ENCODE measurements around the gene TAB2. TPM values are rescaled to one million over a fixed set of nuclear protein-coding genes. Genes with fewer than 3 reads are reported as not detected.

TAB2 gene
- total and polyA plus RNA-seq, 4 donors: 22.2 to 68.6 (median 58.9) TPM

DNA sequence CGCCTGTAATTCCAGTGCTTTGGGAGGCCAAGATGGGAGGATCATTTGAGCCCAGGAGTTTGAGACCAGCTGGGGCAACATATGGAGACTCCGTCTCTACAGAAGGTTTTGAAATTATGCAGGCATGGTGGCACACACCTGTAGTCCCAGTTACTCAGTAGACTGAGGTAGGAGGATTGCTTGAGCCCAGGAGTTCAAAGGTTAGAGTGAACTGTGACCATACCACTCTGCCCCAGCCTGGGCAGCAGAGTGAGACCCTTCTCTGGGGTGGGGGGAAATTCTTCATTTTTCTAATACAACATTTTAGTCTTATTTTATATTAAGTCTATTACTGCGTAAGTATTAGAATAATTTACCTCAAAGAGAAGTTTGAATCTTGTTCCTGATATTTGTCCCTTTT lies 62.5 kb downstream of the TAB2 start:
- no peaks in the 10 kb centered on the region for H3K9me3 ChIP-seq (ENCODE audit: control insufficient read depth, low read length)
- intact Hi-C loops (cut with DNase I): no loop called here
- peaks cover 9 to 13% of the 10 kb centered on the region in 2 donors for H3K36me3 ChIP-seq (ENCODE audit: control insufficient read depth in 1 of 2, insufficient read depth in 2 of 2, low read length in 1 of 2)
- no peak overlapping the region for H3K4me3 ChIP-seq (ENCODE audit: low read length in 2 of 2)
- DNase-seq (no peak), ATAC-seq (ENCODE audit: low FRiP score) (no peak)
- no peak overlapping the region for H3K27ac ChIP-seq (ENCODE audit: low read depth in 1 of 2, low read length in 2 of 2)
- H3K27me3 ChIP-seq (ENCODE audit: control insufficient read depth in 1 of 2, insufficient read depth in 2 of 2, low read length in 1 of 2): no peaks in the 10 kb centered on the region
- H3K4me1 ChIP-seq (ENCODE audit: control insufficient read depth in 1 of 2, insufficient read depth in 2 of 2, low read length in 2 of 2): no peaks in the 10 kb centered on the region
- 97 to 98% methylated on average over 3 of the region's 3 CpGs for WGBS, 2 donors

DNA sequence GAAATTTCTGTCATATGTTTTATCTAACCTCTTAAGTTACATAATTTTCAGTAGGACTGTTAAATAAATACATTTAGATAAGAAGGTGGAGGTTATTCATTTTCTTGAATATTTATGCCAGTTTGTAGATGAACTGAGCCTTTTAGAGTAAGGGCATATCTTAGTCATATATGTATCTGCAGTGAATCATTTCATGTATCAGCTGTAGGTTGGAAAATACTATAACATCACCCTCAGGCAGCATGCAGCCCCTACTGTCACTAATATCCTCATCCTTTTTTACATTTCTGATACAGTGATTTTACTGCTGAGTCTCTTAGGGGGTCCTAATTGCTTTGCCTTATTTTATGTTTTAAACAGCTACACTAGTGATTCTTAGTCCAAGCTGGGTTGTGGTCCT lies 63.0 kb downstream of the TAB2 start:
- Histone ChIP-seq H3K9me3 (ENCODE audit: control insufficient read depth, low read length) (no peaks in the 10 kb centered on the region), H3K27ac (ENCODE audit: low read depth in 1 of 2, low read length in 2 of 2) (no peak overlapping the region), H3K27me3 (ENCODE audit: control insufficient read depth in 1 of 2, insufficient read depth in 2 of 2, low read length in 1 of 2) (no peaks in the 10 kb centered on the region), H3K36me3 (ENCODE audit: control insufficient read depth in 1 of 2, insufficient read depth in 2 of 2, low read length in 1 of 2) (peaks cover 9 to 13% of the 10 kb centered on the region in 2 donors), H3K4me3 (ENCODE audit: low read length in 2 of 2) (no peak overlapping the region), H3K4me1 (ENCODE audit: control insufficient read depth in 1 of 2, insufficient read depth in 2 of 2, low read length in 2 of 2) (no peaks in the 10 kb centered on the region)
- no peak for DNase-seq
- no peak for ATAC-seq (ENCODE audit: low FRiP score)
- intact Hi-C loops (cut with DNase I): no loop called here

DNA sequence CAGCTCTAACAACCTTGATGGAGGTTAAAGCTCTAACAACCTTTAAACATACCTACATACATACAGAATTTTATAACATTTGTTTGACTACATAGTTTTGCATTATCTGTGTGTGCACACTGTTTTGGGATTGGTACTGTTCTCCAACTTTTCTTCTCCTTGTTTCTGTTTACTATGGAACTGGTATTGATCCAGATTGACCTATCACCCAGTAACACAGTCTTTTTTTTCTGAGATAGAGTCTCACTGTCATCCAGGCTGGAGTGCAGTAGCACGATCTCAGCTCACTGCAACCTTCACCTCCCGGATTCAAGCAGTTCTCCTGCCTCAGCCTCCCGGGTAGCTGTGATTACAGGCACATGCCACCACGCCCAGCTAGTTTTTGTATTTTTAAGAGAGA lies 65.9 kb downstream of the TAB2 start:
- H3K4me1 ChIP-seq (ENCODE audit: control insufficient read depth in 1 of 2, insufficient read depth in 2 of 2, low read length in 2 of 2): no peaks in the 10 kb centered on the region
- no peaks in the 10 kb centered on the region for H3K9me3 ChIP-seq (ENCODE audit: control insufficient read depth, low read length)
- DNase-seq (no peak), ATAC-seq (ENCODE audit: low FRiP score) (no peak)
- intact Hi-C loops (cut with DNase I): no loop called here
- peaks cover 7 to 8% of the 10 kb centered on the region in 2 donors for H3K36me3 ChIP-seq (ENCODE audit: control insufficient read depth in 1 of 2, insufficient read depth in 2 of 2, low read length in 1 of 2)
- 94 to 96% methylated on average over 4 of the region's 4 CpGs for WGBS, 2 donors
- no peak overlapping the region for H3K27ac ChIP-seq (ENCODE audit: low read depth in 1 of 2, low read length in 2 of 2)
- H3K4me3 ChIP-seq (ENCODE audit: low read length in 2 of 2): no peak overlapping the region
- no peaks in the 10 kb centered on the region for H3K27me3 ChIP-seq (ENCODE audit: control insufficient read depth in 1 of 2, insufficient read depth in 2 of 2, low read length in 1 of 2)

DNA sequence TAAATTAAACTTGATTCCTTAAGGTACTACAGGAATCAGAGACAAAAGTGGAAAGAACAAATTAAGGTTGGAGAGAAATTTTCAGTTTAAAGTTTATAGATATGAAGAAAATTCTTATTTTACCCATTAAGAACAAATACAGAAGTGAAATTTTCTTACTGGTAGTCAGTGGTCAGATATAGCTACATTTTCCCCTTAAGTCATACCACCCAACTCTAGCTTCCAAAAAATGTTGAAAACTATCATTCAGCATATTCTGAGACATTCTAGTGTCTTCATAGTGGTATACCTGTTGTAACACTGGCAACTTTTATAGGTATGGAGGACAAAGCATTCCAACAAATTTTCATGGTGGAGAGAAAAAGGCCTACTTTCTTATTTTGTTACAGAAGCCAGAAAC lies 67.0 kb downstream of the TAB2 start:
- no peaks in the 10 kb centered on the region for H3K9me3 ChIP-seq (ENCODE audit: control insufficient read depth, low read length)

DNA sequence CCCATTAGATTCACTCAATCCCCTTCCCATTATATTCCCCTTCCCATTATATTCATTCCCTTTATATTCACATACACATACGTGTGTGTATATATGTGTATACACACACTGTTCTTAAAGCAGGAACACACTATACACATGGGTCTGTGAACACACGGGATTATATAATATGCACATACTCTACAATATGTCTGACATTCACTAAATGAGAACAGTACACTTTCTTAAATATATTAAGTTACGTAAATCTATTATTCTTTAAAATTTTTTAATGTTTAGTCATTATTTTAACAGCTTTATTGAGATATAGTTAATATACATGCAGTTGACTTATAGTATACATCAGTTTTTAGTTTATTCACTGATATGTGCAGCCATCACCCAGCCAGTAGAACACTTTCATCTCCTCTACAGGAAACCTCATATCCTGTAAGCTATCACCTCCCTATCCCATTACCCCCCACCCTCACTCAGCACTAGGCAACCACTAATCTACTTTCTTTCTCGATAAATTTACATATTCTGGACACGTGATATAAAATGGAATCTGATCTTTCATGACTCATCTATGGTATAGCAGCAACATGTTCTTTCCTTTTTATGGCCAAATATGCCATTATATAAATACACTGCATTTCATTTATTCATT lies 68.6 kb downstream of the TAB2 start:
- H3K27me3 ChIP-seq (ENCODE audit: control insufficient read depth in 1 of 2, insufficient read depth in 2 of 2, low read length in 1 of 2): no peaks in the 10 kb centered on the region
- no peak for DNase-seq
- ATAC-seq (ENCODE audit: low FRiP score): no peak
- WGBS, 2 donors: 95 to 97% methylated on average over 5 of the region's 5 CpGs
- H3K4me1 ChIP-seq (ENCODE audit: control insufficient read depth in 1 of 2, insufficient read depth in 2 of 2, low read length in 2 of 2): no peaks in the 10 kb centered on the region
- no peak overlapping the region for H3K4me3 ChIP-seq (ENCODE audit: low read length in 2 of 2)
- H3K9me3 ChIP-seq (ENCODE audit: control insufficient read depth, low read length): no peaks in the 10 kb centered on the region
- no peak overlapping the region for H3K27ac ChIP-seq (ENCODE audit: low read depth in 1 of 2, low read length in 2 of 2)
- intact Hi-C loops (cut with DNase I): no loop called here
- no peaks in the 10 kb centered on the region for H3K36me3 ChIP-seq (ENCODE audit: control insufficient read depth in 1 of 2, insufficient read depth in 2 of 2, low read length in 1 of 2)

More for the DNA sequence above, 67.0 kb downstream of the TAB2 start:
- DNase-seq: no peak
- no peaks in the 10 kb centered on the region for H3K36me3 ChIP-seq (ENCODE audit: control insufficient read depth in 1 of 2, insufficient read depth in 2 of 2, low read length in 1 of 2)
- no peak overlapping the region for H3K4me3 ChIP-seq (ENCODE audit: low read length in 2 of 2)
- intact Hi-C loops (cut with DNase I): no loop called here
- no peak for ATAC-seq (ENCODE audit: low FRiP score)
- no peaks in the 10 kb centered on the region for H3K27me3 ChIP-seq (ENCODE audit: control insufficient read depth in 1 of 2, insufficient read depth in 2 of 2, low read length in 1 of 2)
- H3K27ac ChIP-seq (ENCODE audit: low read depth in 1 of 2, low read length in 2 of 2): no peak overlapping the region
- H3K4me1 ChIP-seq (ENCODE audit: control insufficient read depth in 1 of 2, insufficient read depth in 2 of 2, low read length in 2 of 2): no peaks in the 10 kb centered on the region

DNA sequence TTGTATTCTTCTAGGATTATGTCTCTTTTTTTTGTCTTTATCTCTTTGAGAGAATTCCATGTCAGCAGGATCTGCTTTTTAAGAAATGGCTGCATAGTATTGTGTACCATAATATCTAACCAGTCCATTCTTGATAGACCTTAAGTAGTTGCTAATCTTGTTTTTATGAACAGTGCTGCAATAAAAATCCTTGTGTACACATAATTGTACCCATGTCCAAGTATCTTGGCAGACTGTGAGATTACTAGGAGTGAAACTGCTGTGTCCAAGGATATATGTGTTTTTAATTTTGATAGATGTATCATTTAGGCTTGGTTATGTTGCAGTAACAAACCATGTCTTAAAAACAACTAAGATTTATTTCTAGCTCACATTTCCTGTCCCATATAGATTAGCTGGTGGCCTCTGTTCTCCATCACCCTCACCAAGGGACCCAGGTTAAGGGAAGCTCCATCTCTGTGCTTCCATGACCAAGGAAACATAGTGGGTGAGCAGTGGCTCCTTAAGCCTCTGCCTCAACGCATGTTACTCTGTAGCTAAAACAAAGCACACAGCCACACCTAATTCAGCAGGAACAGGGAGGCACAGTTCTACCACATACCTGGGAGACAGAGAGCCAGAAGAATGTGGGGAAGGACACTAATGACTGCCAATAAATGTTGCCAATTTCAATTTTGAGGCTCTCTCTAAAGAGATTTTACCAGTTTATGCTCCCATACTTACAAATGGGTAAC lies 70.4 kb downstream of the TAB2 start:
- Histone ChIP-seq H3K9me3 (ENCODE audit: control insufficient read depth, low read length) (no peaks in the 10 kb centered on the region), H3K4me3 (ENCODE audit: low read length in 2 of 2) (no peak overlapping the region), H3K4me1 (ENCODE audit: control insufficient read depth in 1 of 2, insufficient read depth in 2 of 2, low read length in 2 of 2) (no peaks in the 10 kb centered on the region), H3K36me3 (ENCODE audit: control insufficient read depth in 1 of 2, insufficient read depth in 2 of 2, low read length in 1 of 2) (no peaks in the 10 kb centered on the region), H3K27me3 (ENCODE audit: control insufficient read depth in 1 of 2, insufficient read depth in 2 of 2, low read length in 1 of 2) (no peaks in the 10 kb centered on the region), H3K27ac (ENCODE audit: low read depth in 1 of 2, low read length in 2 of 2) (no peak overlapping the region)
- intact Hi-C loops (cut with DNase I): no loop called here
- 74 to 77% methylated on average over 1 of the region's 1 CpG for WGBS, 2 donors
- DNase-seq (no peak), ATAC-seq (ENCODE audit: low FRiP score) (no peak)

DNA sequence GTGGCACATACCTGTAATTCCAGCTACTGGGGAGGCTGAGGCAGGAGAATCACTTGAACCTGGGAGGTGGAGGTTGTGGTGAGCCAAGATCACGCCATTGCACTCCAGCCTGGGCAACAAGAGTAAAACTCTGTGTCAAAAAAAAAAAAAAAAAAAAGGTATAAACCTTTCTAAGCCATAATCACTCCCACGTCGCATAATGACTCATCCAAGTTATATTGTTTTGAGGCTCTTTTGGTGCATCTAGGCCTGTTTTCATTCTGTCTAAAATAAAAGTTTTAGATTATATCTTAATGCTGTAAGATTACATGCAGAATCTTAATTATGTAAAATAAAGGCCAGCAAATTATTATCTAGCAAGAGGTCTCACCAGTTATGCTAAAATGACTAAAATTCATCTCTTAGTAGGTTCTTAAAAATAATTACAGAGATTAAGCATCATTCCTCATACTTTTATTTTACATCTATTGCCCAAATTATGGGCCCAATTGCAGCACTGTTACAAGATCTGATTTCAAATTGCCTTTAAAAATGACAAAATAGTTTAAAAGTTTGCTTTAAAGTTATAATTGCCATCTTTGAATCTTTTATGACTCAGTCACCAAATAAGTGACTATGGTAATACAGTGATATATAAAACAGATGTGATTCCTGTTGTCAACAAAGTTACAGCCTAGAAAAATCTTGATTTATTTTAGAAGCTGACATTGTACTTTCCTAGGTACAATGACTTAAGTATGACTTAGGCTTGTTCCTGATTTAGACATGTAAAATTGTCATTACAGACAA lies 72.2 kb downstream of the TAB2 start:
- Histone ChIP-seq H3K9me3 (ENCODE audit: control insufficient read depth, low read length) (no peaks in the 10 kb centered on the region), H3K4me1 (ENCODE audit: control insufficient read depth in 1 of 2, insufficient read depth in 2 of 2, low read length in 2 of 2) (no peaks in the 10 kb centered on the region), H3K27ac (ENCODE audit: low read depth in 1 of 2, low read length in 2 of 2) (no peak overlapping the region), H3K4me3 (ENCODE audit: low read length in 2 of 2) (no peak overlapping the region), H3K27me3 (ENCODE audit: control insufficient read depth in 1 of 2, insufficient read depth in 2 of 2, low read length in 1 of 2) (no peaks in the 10 kb centered on the region), H3K36me3 (ENCODE audit: control insufficient read depth in 1 of 2, insufficient read depth in 2 of 2, low read length in 1 of 2) (no peaks in the 10 kb centered on the region)
- intact Hi-C loops (cut with DNase I): no loop called here
- ATAC-seq (ENCODE audit: low FRiP score) (no peak), DNase-seq (no peak)
- 82 to 96% methylated on average over 3 of the region's 3 CpGs for WGBS, 2 donors

DNA sequence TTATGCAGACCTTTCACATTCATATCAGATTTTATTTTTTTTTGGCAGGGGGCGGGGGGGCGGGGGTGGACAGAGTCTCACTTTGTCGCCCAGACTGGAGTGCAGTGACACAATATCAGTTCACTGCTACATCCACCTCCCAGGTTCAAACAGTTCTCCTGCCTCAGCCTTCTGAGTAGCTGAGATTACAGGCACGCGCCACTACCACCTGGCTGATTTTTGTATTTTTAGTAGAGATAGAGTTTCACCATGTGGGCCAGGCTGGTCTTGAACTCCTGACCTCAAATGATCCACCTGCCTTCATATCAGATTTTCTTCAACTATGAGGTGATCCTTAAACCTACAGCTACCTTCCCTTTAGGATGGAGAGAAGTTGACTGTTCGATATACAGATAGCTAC lies 74.6 kb downstream of the TAB2 start:
- H3K27ac ChIP-seq (ENCODE audit: low read depth in 1 of 2, low read length in 2 of 2): no peak overlapping the region
- H3K36me3 ChIP-seq (ENCODE audit: control insufficient read depth in 1 of 2, insufficient read depth in 2 of 2, low read length in 1 of 2): no peaks in the 10 kb centered on the region
- ATAC-seq (ENCODE audit: low FRiP score): no peak
- WGBS, 2 donors: 96% methylated on average over 6 of the region's 6 CpGs
- DNase-seq: no peak
- H3K4me1 ChIP-seq (ENCODE audit: control insufficient read depth in 1 of 2, insufficient read depth in 2 of 2, low read length in 2 of 2): no peaks in the 10 kb centered on the region
- H3K9me3 ChIP-seq (ENCODE audit: control insufficient read depth, low read length): no peaks in the 10 kb centered on the region
- H3K4me3 ChIP-seq (ENCODE audit: low read length in 2 of 2): no peak overlapping the region
- intact Hi-C loops (cut with DNase I): no loop called here
- no peaks in the 10 kb centered on the region for H3K27me3 ChIP-seq (ENCODE audit: control insufficient read depth in 1 of 2, insufficient read depth in 2 of 2, low read length in 1 of 2)

DNA sequence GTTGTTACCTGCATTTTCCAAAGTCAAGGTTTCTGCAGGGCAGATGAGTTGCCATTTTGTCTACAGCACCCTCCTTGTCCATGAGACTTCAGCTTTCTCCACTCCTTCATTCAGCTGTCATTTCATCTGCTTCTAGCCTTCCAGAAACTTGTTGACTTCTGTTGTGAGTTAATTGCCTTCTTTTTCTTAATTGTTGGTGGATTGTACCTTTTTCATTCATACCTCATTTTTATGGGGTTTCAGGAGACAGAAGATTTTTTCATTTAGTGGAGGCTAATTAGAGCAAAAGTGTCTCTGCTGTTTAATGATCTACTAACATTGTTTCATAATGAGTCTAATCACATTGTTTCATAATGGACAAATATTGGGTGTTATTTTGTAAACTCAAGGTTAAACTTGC lies 75.0 kb downstream of the TAB2 start:
- Histone ChIP-seq H3K27me3 (ENCODE audit: control insufficient read depth in 1 of 2, insufficient read depth in 2 of 2, low read length in 1 of 2) (no peaks in the 10 kb centered on the region), H3K9me3 (ENCODE audit: control insufficient read depth, low read length) (no peaks in the 10 kb centered on the region), H3K4me3 (ENCODE audit: low read length in 2 of 2) (no peak overlapping the region), H3K36me3 (ENCODE audit: control insufficient read depth in 1 of 2, insufficient read depth in 2 of 2, low read length in 1 of 2) (no peaks in the 10 kb centered on the region), H3K4me1 (ENCODE audit: control insufficient read depth in 1 of 2, insufficient read depth in 2 of 2, low read length in 2 of 2) (no peaks in the 10 kb centered on the region), H3K27ac (ENCODE audit: low read depth in 1 of 2, low read length in 2 of 2) (no peak overlapping the region)
- no peak for DNase-seq
- intact Hi-C loops (cut with DNase I): no loop called here
- no peak for ATAC-seq (ENCODE audit: low FRiP score)
